Epithelial cell of esophagus (primary cell): Measurements from ENCODE around the gene APLP2.

ENCODE experiments used
- DNase-seq: peaks from one replicate; pipeline ENCODE4 v3.0.0; 2010; ENCODE audit warnings: low read depth
- H3K4me3 ChIP-seq: 2 replicates; pipeline ENCODE4 v1.5.1; 2011; ENCODE audit warnings: mild to moderate bottlenecking, low read length, control low read depth
- TF ChIP-seq, protein P1 (sequence below): IDR thresholded peaks from 2 replicates; pipeline ENCODE4 v1.5.1; 2011; ENCODE audit warnings: low read depth, mild to moderate bottlenecking, low read length, control low read depth, inconsistent platforms; ENCODE audit not compliant: insufficient read depth; ENCODE audit errors: missing control alignments

APLP2 gene

DNA sequence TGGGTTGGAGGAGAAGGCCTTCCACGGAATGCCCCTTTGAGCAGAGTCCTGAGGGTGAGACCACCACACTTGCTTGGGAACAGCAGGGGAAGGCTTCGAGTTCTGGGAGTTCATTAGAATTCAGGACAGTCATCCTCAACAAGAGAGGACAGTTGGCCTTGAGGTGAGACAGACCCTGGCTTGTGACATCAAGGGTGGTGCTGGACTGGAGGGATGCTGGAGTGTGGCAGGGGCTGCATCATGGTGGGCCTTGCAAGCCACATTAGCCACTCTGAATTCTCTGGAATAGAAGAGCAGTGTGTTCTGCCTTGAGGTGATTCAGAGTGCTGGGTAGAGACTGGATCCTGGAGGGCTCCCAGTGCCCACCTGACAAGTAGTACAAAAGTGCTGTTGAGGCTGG lies 26.3 kb downstream of the APLP2 start:
- DNase-seq: no peak
- TF ChIP-seq, protein P1, sequence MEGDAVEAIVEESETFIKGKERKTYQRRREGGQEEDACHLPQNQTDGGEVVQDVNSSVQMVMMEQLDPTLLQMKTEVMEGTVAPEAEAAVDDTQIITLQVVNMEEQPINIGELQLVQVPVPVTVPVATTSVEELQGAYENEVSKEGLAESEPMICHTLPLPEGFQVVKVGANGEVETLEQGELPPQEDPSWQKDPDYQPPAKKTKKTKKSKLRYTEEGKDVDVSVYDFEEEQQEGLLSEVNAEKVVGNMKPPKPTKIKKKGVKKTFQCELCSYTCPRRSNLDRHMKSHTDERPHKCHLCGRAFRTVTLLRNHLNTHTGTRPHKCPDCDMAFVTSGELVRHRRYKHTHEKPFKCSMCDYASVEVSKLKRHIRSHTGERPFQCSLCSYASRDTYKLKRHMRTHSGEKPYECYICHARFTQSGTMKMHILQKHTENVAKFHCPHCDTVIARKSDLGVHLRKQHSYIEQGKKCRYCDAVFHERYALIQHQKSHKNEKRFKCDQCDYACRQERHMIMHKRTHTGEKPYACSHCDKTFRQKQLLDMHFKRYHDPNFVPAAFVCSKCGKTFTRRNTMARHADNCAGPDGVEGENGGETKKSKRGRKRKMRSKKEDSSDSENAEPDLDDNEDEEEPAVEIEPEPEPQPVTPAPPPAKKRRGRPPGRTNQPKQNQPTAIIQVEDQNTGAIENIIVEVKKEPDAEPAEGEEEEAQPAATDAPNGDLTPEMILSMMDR: no peak
- no peak overlapping the region for H3K4me3 ChIP-seq

DNA sequence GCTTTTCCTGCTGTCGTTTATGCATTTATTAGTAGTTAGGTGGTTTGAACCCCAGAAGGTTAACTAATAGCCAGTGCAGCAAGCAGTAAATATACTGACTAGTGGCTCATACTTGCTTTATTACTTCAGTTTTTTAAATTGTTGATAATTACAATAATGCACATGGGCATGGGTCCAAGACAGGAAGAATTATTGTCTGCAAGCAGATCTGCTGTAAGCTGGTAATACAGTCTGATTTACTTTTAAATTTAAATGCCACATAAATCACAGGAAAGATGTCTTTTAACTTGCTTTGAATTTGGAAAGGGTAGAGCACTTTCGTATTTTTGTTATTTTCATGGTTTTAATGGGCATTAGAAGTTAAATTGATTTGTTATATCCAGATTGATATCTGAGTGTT lies 27.1 kb downstream of the APLP2 start:
- TF ChIP-seq, protein P1: no peak
- no peak overlapping the region for H3K4me3 ChIP-seq
- no peak for DNase-seq

DNA sequence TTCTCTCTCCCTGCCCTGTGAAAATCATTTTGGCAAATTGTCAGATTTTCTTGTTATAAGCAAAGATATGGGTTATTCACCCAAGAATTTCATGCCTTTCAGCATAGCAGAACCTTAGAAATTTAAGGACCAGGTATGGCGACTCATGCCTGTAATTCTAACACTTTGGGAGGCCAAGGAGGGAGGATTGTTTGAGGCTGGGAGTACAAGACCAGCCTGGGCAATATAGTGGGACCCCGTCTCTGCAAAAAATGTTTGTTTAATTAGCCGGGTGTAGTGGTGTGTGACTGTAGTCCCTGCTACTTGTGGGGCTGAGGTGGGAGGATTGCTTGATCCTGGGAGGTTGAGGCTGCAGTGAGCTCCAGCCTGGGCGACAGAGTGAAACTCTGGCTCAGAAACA lies 27.6 kb downstream of the APLP2 start:
- TF ChIP-seq, protein P1: no peak
- no peak overlapping the region for H3K4me3 ChIP-seq
- no peak for DNase-seq

DNA sequence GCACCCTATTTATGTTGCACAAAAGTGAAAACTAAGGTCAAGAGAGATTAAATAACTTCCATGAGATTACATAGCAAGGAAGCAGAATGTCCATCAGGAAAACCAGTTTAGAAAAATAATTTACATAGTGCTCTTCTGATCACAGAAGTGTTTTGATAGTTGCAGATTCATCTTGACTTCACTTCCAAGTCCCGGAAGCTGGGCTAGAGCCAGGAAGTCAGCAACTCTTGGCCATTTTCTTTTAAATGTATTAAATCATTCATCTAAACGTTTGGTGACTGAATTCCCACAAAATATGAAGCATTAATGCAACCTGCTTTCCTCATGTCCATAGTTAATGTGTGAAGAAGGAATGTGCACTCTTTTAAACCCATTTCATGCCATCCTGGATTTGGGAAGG lies 29.7 kb downstream of the APLP2 start:
- DNase-seq: no peak
- TF ChIP-seq, protein P1: no peak
- no peak overlapping the region for H3K4me3 ChIP-seq

DNA sequence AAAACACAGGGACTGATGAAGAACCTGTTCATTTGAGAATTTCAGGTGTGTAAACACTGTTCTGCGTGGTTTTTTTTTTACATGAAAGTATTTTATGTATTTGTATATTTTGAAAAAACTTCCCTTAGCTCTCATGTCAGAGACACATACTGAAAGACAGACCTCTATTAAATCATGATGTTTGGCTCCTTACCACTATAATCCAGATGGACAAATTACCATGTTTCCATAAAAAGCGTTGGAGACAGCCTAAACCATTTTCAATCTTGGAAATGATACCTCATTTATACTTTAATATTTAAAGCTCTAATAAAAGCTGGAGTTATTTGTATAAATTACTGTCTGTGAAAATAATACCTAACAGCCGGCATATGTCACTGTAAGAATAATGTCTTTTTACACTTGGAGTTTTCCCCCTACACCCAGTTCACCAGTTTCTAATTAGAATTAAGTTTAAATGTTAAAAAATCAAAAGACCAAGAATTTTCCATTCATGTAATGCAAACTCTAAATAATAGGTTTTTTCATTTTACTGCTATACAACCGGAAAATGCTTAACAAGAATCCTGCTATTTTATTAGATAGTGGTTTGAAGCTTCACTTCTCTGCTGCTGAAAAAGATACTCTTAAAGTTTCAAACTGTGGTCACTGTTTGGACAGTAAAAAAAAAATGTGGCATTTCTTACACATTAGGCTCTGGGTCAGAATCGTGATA lies 30.8 kb downstream of the APLP2 start:
- TF ChIP-seq, protein P1: no peak
- no peak overlapping the region for H3K4me3 ChIP-seq
- no peak for DNase-seq

DNA sequence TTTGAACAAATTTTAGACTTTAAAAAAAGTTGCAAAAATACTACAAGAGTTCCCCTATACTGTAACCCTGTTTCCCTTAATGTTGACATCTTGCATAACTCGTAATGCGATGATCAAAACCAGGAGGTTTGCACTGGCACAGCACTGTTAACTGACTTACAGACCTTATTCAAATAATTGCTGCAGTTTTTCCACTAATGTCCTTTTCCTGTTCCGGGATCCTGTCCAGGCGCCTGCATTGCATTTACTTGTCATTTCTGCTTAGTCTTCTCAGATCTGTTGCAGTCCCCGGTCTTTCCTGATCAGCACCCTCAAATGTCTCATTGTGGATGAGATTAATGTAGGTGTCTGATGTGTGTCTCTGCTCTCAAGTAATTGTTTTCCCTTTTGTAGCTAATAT lies 32.0 kb downstream of the APLP2 start:
- H3K4me3 ChIP-seq: no peak overlapping the region
- TF ChIP-seq, protein P1: no peak
- no peak for DNase-seq
